DND-41 (cell line): ENCODE measurements around the gene SND1.

Experiments used
- ATAC-seq: fragments of 200-7000 bp; cut with Tn5 transposase; 3 replicates; pipeline ENCODE4 v1.9.1; 2021; ENCODE audit warnings: low read depth; ENCODE audit not compliant: insufficient read depth
- DNase-seq: peaks from one replicate; pipeline ENCODE4 v3.0.0-alpha.2; 2020
- H2AFZ ChIP-seq: 2 replicates; pipeline ENCODE4 v1.6.0; 2012; ENCODE audit warnings: low read depth, low read length
- H3K27ac ChIP-seq: 2 replicates; pipeline ENCODE4 v1.5.1; 2012; ENCODE audit warnings: low read length, inconsistent platforms
- H3K27me3 ChIP-seq: fragments of 200-600 bp; sonication (generic); 2 replicates; pipeline ENCODE4 v1.6.0; 2012; ENCODE audit warnings: low read length, mild to moderate bottlenecking, inconsistent platforms; ENCODE audit not compliant: insufficient read depth, poor library complexity
- H3K36me3 ChIP-seq: 2 replicates; pipeline ENCODE4 v1.5.1; 2012; ENCODE audit warnings: low read length, inconsistent platforms; ENCODE audit not compliant: insufficient read depth
- H3K4me1 ChIP-seq: 2 replicates; pipeline ENCODE4 v1.5.1; 2012; ENCODE audit warnings: mild to moderate bottlenecking, low read length; ENCODE audit not compliant: insufficient read depth
- H3K4me2 ChIP-seq: 2 replicates; pipeline ENCODE4 v1.6.0; 2012; ENCODE audit warnings: mild to moderate bottlenecking, moderate library complexity, low read length, inconsistent platforms; ENCODE audit not compliant: insufficient read depth
- H3K4me3 ChIP-seq, 2 experiments: fragments of 200-600 bp in 1 of 2; shearing (Covaris generic) in 1 of 2; 2 replicates each; pipeline ENCODE4 v1.5.1; 2012 to 2016; ENCODE audit warnings: inconsistent platforms in 2 of 2, low read length in 2 of 2, mild to moderate bottlenecking in 2 of 2, low read depth in 1 of 2, moderate library complexity in 1 of 2
- H3K79me2 ChIP-seq: 2 replicates; pipeline ENCODE4 v1.6.0; 2012; ENCODE audit warnings: low read length, inconsistent platforms; ENCODE audit not compliant: insufficient read depth
- H3K9ac ChIP-seq: 2 replicates; pipeline ENCODE4 v1.6.0; 2012; ENCODE audit warnings: low read depth, mild to moderate bottlenecking, inconsistent platforms, low read length, moderate library complexity
- H3K9me3 ChIP-seq: 2 replicates; pipeline ENCODE4 v1.5.1; 2012; ENCODE audit warnings: low read length, moderate library complexity, mild to moderate bottlenecking, inconsistent platforms; ENCODE audit not compliant: insufficient read depth, severe bottlenecking
- H4K20me1 ChIP-seq: 2 replicates; pipeline ENCODE4 v1.6.0; 2012; ENCODE audit warnings: low read length; ENCODE audit not compliant: insufficient read depth
- EZH2 ChIP-seq: IDR thresholded peaks from 3 replicates; pipeline ENCODE4 v1.6.1; 2012; ENCODE audit warnings: borderline replicate concordance, low read depth, mild to moderate bottlenecking, moderate library complexity, low read length, inconsistent platforms; ENCODE audit not compliant: severe bottlenecking
- TF ChIP-seq, protein P1 (sequence below): IDR thresholded peaks from 2 replicates; pipeline ENCODE4 v1.5.1; 2012; ENCODE audit warnings: borderline replicate concordance, low read length, moderate library complexity, mild to moderate bottlenecking; ENCODE audit not compliant: poor library complexity, severe bottlenecking; ENCODE audit errors: extremely low read depth

SND1 gene

DNA sequence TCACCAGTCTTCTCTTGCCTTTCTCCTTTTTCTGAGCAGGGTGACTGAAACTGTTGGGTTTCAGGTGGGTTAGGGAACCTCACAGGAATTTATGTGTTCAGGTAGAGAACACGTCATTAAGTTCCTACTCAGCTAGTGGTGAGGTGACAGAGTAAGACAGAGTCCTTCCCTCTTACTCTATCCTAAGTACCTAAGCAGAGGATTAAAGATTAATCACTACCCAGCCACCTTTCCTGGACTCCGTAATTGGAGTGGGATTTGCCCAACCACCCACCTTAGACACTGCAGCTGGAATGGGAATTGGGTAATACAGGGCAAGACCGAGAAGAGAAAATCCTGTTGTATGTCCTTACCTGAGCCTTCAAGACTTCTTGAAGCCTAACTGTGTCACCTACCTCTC is 221.2 kb downstream of the SND1 start:
- H3K4me3 ChIP-seq, result no peak overlapping the region
- TF ChIP-seq, protein P1, sequence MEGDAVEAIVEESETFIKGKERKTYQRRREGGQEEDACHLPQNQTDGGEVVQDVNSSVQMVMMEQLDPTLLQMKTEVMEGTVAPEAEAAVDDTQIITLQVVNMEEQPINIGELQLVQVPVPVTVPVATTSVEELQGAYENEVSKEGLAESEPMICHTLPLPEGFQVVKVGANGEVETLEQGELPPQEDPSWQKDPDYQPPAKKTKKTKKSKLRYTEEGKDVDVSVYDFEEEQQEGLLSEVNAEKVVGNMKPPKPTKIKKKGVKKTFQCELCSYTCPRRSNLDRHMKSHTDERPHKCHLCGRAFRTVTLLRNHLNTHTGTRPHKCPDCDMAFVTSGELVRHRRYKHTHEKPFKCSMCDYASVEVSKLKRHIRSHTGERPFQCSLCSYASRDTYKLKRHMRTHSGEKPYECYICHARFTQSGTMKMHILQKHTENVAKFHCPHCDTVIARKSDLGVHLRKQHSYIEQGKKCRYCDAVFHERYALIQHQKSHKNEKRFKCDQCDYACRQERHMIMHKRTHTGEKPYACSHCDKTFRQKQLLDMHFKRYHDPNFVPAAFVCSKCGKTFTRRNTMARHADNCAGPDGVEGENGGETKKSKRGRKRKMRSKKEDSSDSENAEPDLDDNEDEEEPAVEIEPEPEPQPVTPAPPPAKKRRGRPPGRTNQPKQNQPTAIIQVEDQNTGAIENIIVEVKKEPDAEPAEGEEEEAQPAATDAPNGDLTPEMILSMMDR, result no peak
- no peak for TF ChIP-seq EZH2

DNA sequence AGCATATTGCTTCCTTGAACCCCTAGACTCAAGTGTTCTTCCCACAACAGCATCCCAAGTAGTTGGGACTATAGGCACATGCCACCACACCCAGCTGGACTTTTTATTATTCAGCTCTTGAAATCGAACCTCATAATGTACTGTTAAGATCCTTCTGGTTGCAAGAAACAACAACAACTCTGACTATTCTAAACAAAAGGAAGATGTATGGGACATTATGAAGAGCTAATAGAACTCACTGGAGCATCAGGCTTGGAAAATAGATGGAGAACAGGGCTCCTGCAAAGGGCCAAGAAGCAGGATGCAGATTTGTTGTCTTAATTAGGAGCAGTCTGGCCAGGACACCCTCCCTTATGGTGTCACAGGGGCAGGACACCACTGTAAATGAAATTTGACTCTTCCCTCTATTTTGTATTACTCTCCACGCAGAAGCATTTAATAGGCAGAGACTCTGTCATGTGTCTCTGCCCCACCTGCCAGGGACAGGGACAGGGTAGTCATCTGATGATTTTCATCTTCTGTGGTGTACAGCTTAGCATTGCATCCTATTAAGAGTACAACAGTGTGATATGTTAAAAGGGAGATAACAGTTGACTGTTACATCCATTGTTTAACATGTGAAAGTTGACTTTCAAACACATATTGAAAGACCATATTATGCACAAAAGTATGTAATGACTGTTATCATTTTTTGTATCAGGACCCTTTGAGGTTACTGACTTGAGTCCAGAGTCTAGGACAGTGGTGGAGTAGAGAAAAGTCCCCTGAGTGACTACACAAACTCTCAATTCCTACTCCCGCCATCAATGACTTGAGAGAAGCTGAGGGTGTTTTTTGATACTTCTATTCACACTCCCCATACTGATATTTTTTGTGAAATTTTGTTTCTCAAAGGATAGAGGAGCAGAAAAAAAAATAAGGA is 222.0 kb downstream of the SND1 start:
- ATAC-seq, result peak; percentile 49; the same call in 2 of the 3 replicates
- Histone ChIP-seq H3K9me3 (no peaks in the 10 kb centered on the region), H3K27ac (no peak overlapping the region), H3K79me2 (peaks cover 2% of the 10 kb centered on the region; the same call in 1 of the 2 replicates), H4K20me1 (peaks cover 18% of the 10 kb centered on the region; the same call in 1 of the 2 replicates), H3K36me3 (no peaks in the 10 kb centered on the region), H3K9ac (no peak overlapping the region), H3K4me3 (no peak overlapping the region), H3K4me1 (no peaks in the 10 kb centered on the region), H3K4me2 (no peak overlapping the region), H3K27me3 (no peaks in the 10 kb centered on the region), H2AFZ (no peak overlapping the region)
- no peak for TF ChIP-seq EZH2
- TF ChIP-seq, protein P1, result no peak
- DNase-seq, result no peak

More for the DNA sequence above, 221.2 kb downstream of the SND1 start:
- H3K79me2 ChIP-seq, result peaks cover 2% of the 10 kb centered on the region; the same call in 1 of the 2 replicates
- no peak overlapping the region for H2AFZ ChIP-seq
- no peaks in the 10 kb centered on the region for H3K27me3 ChIP-seq
- no peak overlapping the region for H3K27ac ChIP-seq
- H4K20me1 ChIP-seq, result peaks cover 13% of the 10 kb centered on the region; the same call in 1 of the 2 replicates
- no peaks in the 10 kb centered on the region for H3K4me1 ChIP-seq
- DNase-seq, result no peak
- ATAC-seq, result no peak
- no peak overlapping the region for H3K9ac ChIP-seq
- H3K4me2 ChIP-seq, result no peak overlapping the region
- H3K36me3 ChIP-seq, result no peaks in the 10 kb centered on the region; the same call in 1 of the 2 replicates
- H3K9me3 ChIP-seq, result no peaks in the 10 kb centered on the region

GRCh38 chr7:127874951-127875608 is 223.1 kb downstream of the SND1 start:
- Histone ChIP-seq H3K4me3 (no peak overlapping the region), H3K4me1 (no peaks in the 10 kb centered on the region), H3K27ac (no peak overlapping the region), H3K79me2 (peaks cover 2% of the 10 kb centered on the region; the same call in 1 of the 2 replicates), H4K20me1 (peaks cover 23% of the 10 kb centered on the region; the same call in 1 of the 2 replicates), H3K27me3 (no peaks in the 10 kb centered on the region), H3K4me2 (no peak overlapping the region), H3K9ac (no peak overlapping the region), H3K36me3 (no peaks in the 10 kb centered on the region), H3K9me3 (no peaks in the 10 kb centered on the region), H2AFZ (no peak overlapping the region)
- ATAC-seq (no peak), DNase-seq (no peak)
- TF ChIP-seq EZH2, result no peak
